ENCODE measurements around the gene MMP19. TPM values are rescaled to one million over a fixed set of nuclear protein-coding genes. Genes with fewer than 3 reads are reported as not detected.

Gene MMP19
- total RNA-seq = 10 to 100 TPM in 1 of 4 donors, 1 to 10 TPM in 3; 3.3 to 44.6 (median 5.2) TPM

GRCh38 chr12:55842681-55843429 lies at the start of gene MMP19:
Gene MMP19 (minus strand): TSS chr12:55842936. CDS start chr12:55842830, 106 bp downstream.
- Histone ChIP-seq H3K4me3 (peak within 1 kb of the TSS; percentile 18 to 50 (median 24)), H3K36me3 (no peaks in the 10 kb centered on the region), H3K27ac (peak within 1 kb of the TSS; percentile 20 to 79 (median 52)), H3K9me3 (no peaks in the 10 kb centered on the region), H3K27me3 (no peaks in the 10 kb centered on the region), H3K4me1 (no peaks in the 10 kb centered on the region)
- DNase-seq = no peak
- no peak for TF ChIP-seq POLR2A (IDR thresholded peaks at IDR 0.05)
- no peak for TF ChIP-seq CTCF (IDR thresholded peaks at IDR 0.05)

- no peak for DNase-seq
- H3K36me3 ChIP-seq = no peaks in the 10 kb centered on the region
- H3K9me3 ChIP-seq = no peaks in the 10 kb centered on the region
- no peak overlapping the region for H3K27ac ChIP-seq
- TF ChIP-seq POLR2A (IDR thresholded peaks at IDR 0.05) (no peak), CTCF (IDR thresholded peaks at IDR 0.05) (no peak)
- no peaks in the 10 kb centered on the region for H3K4me1 ChIP-seq
- no peak overlapping the region for H3K4me3 ChIP-seq
- H3K27me3 ChIP-seq = no peaks in the 10 kb centered on the region
These were observed 48.6 kb upstream of the MMP19 start for GRCh38 chr12:55891310-55891709.

- no peak overlapping the region for H3K4me3 ChIP-seq
- no peak overlapping the region for H3K27ac ChIP-seq
- no peaks in the 10 kb centered on the region for H3K27me3 ChIP-seq
- no peaks in the 10 kb centered on the region for H3K4me1 ChIP-seq
- TF ChIP-seq POLR2A (IDR thresholded peaks at IDR 0.05) = no peak
- TF ChIP-seq CTCF (IDR thresholded peaks at IDR 0.05) = no peak
- DNase-seq = no peak
- no peaks in the 10 kb centered on the region for H3K9me3 ChIP-seq
- no peaks in the 10 kb centered on the region for H3K36me3 ChIP-seq
These were observed 42.4 kb upstream of the MMP19 start for GRCh38 chr12:55885113-55885512.

GRCh38 chr12:55877824-55878223 lies 35.1 kb upstream of the MMP19 start:
- TF ChIP-seq CTCF (IDR thresholded peaks at IDR 0.05) (no peak), POLR2A (IDR thresholded peaks at IDR 0.05) (no peak)
- Histone ChIP-seq H3K27me3 (no peaks in the 10 kb centered on the region), H3K4me1 (no peaks in the 10 kb centered on the region), H3K27ac (no peak overlapping the region), H3K36me3 (no peaks in the 10 kb centered on the region), H3K4me3 (no peak overlapping the region), H3K9me3 (no peaks in the 10 kb centered on the region)
- no peak for DNase-seq

GRCh38 chr12:55875704-55876467 lies 33.1 kb upstream of the MMP19 start:
- no peaks in the 10 kb centered on the region for H3K4me1 ChIP-seq
- no peak for DNase-seq
- no peaks in the 10 kb centered on the region for H3K27me3 ChIP-seq
- no peak overlapping the region for H3K4me3 ChIP-seq
- no peak overlapping the region for H3K27ac ChIP-seq
- no peaks in the 10 kb centered on the region for H3K36me3 ChIP-seq
- H3K9me3 ChIP-seq = no peaks in the 10 kb centered on the region
- TF ChIP-seq POLR2A (IDR thresholded peaks at IDR 0.05) (no peak), CTCF (IDR thresholded peaks at IDR 0.05) (no peak)

All from Peyer's patch (tissue), 4 donors.